ENCODE results near the gene ZFP92.

The ZFP92 gene

GRCh38 chrX:153411255-153411987, at the start of gene ZFP92:
TSS of gene ZFP92 (plus strand) at chrX:153411472. CDS start at chrX:153418323, 6,851 bp downstream.
- no peak within 1 kb of the TSS for H3K4me3 ChIP-seq (ENCODE audit: low read depth, low read length)
- no peak for TF ChIP-seq CTCF (IDR thresholded peaks at IDR 0.05; ENCODE audit: low read depth, low read length)

GRCh38 chrX:153361781-153362397, 49.4 kb upstream of the ZFP92 start:
- TF ChIP-seq CTCF (IDR thresholded peaks at IDR 0.05; ENCODE audit: low read depth, low read length) = no peak
- H3K4me3 ChIP-seq (ENCODE audit: low read depth, low read length) = no peak overlapping the region

GRCh38 chrX:153365670-153366069, 45.6 kb upstream of the ZFP92 start:
- no peak for TF ChIP-seq CTCF (IDR thresholded peaks at IDR 0.05; ENCODE audit: low read depth, low read length)
- no peak overlapping the region for H3K4me3 ChIP-seq (ENCODE audit: low read depth, low read length)

- H3K4me3 ChIP-seq (ENCODE audit: low read depth, low read length) = no peak overlapping the region
- no peak for TF ChIP-seq CTCF (IDR thresholded peaks at IDR 0.05; ENCODE audit: low read depth, low read length)
Observed at GRCh38 chrX:153366119-153366518, 45.2 kb upstream of the ZFP92 start.

DNA sequence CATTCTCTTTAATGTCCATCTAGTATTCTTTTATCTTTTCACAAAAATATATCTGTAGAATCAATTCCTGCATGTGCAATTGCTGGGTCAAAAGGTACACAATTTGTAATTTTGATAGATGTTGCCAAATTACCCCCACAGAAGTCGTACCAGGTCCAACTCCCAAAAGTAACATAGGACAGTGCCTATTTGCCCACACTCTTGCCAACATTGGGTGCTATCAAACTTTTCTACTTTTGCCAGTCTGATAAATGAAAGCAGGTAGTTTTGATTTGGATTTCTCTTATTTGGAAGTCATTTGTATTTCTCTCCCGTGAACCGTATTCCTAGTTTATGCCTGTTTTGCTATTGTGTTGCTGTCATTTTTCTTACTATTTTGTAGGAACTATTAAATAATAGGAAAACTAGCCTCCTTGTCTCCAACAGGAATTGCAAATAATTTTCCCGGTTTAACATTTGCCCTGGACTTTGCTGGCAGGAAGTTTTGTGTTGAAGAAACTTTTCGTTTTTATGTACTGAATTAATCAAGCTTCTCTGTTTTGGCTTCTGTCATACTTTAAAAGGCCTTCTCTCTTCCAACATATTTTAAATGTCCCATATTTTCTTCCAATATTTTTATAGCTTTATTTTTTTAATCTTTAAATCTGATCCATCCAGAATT, 44.3 kb upstream of the ZFP92 start:
- TF ChIP-seq CTCF (IDR thresholded peaks at IDR 0.05; ENCODE audit: low read depth, low read length) = no peak
- H3K4me3 ChIP-seq (ENCODE audit: low read depth, low read length) = no peak overlapping the region

- no peak for TF ChIP-seq CTCF (IDR thresholded peaks at IDR 0.05; ENCODE audit: low read depth, low read length)
- H3K4me3 ChIP-seq (ENCODE audit: low read depth, low read length) = no peak overlapping the region
Observed at GRCh38 chrX:153370293-153371055, 40.8 kb upstream of the ZFP92 start.

Data from WI38 (cell line).